Measurements from ENCODE around the gene ADAD2. TPM values are rescaled to one million over a fixed set of nuclear protein-coding genes. Genes with fewer than 3 reads are reported as not detected.

Gene ADAD2
- total RNA-seq, 6 experiments from 2014 or later, result 0.87 to 1.0 TPM; not detected in 4

DNA sequence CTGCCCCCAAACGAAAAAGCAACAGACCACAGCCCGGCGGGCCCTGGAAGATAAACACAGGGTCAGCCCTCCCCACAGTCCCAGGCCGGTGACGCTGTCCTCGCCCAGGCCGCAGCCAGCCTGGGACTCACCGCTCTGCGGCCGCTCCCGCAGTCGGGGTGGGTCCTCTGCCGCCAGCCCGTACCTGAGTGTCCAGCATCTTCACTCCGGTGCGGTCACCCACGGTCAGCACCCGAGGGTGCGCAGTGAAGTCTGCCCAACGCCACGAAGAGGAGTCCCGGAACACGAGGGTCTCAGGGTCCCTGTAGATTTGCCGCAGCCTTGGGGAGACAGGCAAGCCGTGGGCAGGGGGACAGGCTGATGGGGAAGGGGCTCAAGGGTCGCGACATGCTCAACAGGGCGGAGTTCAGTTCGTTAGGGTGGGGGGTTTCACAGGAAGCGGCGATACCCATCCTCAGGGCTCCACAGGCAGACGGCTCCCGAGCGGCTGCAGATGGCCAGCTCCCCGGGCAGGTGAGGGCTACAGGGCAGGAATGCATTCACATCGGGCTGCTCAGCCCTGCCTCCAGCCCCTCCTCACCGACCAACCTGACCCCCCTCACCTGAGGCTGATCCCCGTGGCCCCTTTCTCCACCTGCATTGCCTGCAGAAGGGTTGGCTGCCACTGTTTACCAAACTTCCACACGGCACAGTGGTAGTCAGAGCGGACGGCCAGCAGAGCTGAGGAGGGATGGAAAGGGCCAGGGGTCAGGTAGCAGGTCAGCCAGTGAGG lies 9.6 kb upstream of the ADAD2 start:
- H3K4me1 ChIP-seq, result peaks cover 0 to 21% (median 12%) of the 10 kb centered on the region in 4 donors
- ATAC-seq, result no peak
- H3K36me3 ChIP-seq, result peaks cover 0 to 35% (median 5%) of the 10 kb centered on the region in 4 donors
- H3K27ac ChIP-seq, result no peak overlapping the region
- H3K9me3 ChIP-seq, result no peaks in the 10 kb centered on the region
- no peaks in the 10 kb centered on the region for H3K27me3 ChIP-seq
- 83% methylated on average over 2 of the region's 41 CpGs for WGBS (ENCODE audit: insufficient coverage, low coverage, low lambda C conversion rate, missing lambda C conversion rate)
- H3K4me3 ChIP-seq, result no peak overlapping the region
- TF ChIP-seq, protein P1, sequence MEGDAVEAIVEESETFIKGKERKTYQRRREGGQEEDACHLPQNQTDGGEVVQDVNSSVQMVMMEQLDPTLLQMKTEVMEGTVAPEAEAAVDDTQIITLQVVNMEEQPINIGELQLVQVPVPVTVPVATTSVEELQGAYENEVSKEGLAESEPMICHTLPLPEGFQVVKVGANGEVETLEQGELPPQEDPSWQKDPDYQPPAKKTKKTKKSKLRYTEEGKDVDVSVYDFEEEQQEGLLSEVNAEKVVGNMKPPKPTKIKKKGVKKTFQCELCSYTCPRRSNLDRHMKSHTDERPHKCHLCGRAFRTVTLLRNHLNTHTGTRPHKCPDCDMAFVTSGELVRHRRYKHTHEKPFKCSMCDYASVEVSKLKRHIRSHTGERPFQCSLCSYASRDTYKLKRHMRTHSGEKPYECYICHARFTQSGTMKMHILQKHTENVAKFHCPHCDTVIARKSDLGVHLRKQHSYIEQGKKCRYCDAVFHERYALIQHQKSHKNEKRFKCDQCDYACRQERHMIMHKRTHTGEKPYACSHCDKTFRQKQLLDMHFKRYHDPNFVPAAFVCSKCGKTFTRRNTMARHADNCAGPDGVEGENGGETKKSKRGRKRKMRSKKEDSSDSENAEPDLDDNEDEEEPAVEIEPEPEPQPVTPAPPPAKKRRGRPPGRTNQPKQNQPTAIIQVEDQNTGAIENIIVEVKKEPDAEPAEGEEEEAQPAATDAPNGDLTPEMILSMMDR (IDR thresholded peaks at IDR 0.05), result no peak
- TF ChIP-seq POLR2A (IDR thresholded peaks at IDR 0.05), result no peak
- no peak for DNase-seq
- intact Hi-C loops (cut with DNase I), result loop anchor here (10.0 kb wide), 1 partner anchor 97 kb away; no protein-coding TSS in a partner anchor

DNA sequence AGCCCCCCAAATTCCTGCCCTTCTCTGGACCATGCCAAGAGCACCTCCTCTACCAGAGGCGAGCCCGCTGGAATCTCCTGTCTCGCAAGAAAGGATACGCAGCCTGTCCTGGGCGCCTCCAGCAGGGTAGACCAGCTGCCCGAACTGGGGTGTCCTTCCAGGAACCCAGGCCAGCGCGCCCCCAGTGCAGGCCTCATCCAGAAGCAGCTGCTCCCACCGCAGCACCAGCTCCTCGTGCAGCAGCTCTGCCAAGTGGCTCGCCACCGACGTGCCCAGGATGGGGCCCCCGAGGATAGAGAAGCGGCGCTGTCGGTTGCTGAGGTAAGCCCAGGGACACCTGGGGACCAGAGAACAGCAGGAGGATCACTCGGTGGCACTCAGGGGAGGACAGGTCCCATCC lies 8.9 kb upstream of the ADAD2 start:
- Histone ChIP-seq H3K27me3 (no peaks in the 10 kb centered on the region), H3K4me3 (no peak overlapping the region), H3K4me1 (peaks cover 0 to 13% (median 8%) of the 10 kb centered on the region in 4 donors), H3K36me3 (peaks cover 0 to 35% (median 5%) of the 10 kb centered on the region in 4 donors), H3K9me3 (no peaks in the 10 kb centered on the region), H3K27ac (no peak overlapping the region)
- DNase-seq (peak in 1 of 3 donors; percentile 31), ATAC-seq (no peak)
- TF ChIP-seq POLR2A (IDR thresholded peaks at IDR 0.05), result no peak
- TF ChIP-seq, protein P1 (IDR thresholded peaks at IDR 0.05), result no peak
- WGBS (ENCODE audit: insufficient coverage, low coverage, low lambda C conversion rate, missing lambda C conversion rate), result 100% methylated on average over 3 of the region's 18 CpGs
- intact Hi-C loops (cut with DNase I), result loop anchor here (10.0 kb wide), 1 partner anchor 97 kb away; no protein-coding TSS in a partner anchor

DNA sequence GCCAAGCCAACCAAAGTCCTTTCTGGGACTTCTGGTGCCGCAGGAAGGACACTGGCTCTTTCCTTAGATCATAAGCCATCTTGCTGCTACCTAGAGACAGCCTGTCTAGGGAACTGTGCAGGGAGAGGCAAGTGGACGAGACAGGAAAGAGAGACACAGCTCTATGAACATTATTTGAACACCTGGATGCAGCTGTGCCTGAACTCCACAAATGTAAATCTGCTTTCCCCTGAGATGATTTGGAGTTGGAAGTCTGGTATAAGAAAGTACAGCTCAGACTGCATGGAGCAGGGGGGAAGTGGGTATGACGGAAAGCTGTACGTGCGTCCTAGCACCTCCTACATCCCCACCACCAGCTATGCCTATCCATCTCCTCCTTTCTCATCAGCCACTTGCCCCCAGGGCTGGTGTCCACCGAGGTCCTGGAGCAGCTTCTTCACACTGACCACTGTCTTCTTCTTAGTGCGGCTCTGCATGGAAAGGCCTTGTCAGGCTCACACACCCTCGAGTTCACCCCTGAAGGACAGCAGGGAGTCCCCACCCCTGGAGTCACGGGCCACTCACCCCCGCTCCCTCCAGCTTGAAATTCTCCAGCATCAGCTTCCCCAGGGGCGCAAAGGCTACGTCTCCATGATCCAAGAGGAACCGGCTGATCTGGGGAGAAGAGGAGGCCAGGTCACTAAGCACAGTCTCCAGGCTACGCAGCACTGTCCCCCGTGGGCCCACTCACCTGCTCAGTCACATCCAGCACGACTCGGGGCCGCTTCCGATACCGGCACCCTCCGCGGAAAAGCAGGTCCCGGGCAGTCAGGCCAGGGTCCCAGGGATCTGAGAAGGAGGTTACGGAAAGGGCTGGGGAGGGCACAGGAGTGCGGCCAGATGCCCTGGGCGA lies 8.0 kb upstream of the ADAD2 start:
- H3K4me1 ChIP-seq, result peaks cover 0 to 8% (median 2%) of the 10 kb centered on the region in 4 donors
- no peaks in the 10 kb centered on the region for H3K9me3 ChIP-seq
- H3K36me3 ChIP-seq, result peaks cover 0 to 35% (median 5%) of the 10 kb centered on the region in 4 donors
- no peak overlapping the region for H3K27ac ChIP-seq
- TF ChIP-seq, protein P1 (IDR thresholded peaks at IDR 0.05), result no peak
- TF ChIP-seq POLR2A (IDR thresholded peaks at IDR 0.05), result no peak
- no peaks in the 10 kb centered on the region for H3K27me3 ChIP-seq
- intact Hi-C loops (cut with DNase I), result loop anchor here (10.0 kb wide), 1 partner anchor 98 kb away; no protein-coding TSS in a partner anchor
- DNase-seq (no peak), ATAC-seq (no peak)
- H3K4me3 ChIP-seq, result no peak overlapping the region
- 91% methylated on average over 7 of the region's 26 CpGs for WGBS (ENCODE audit: insufficient coverage, low coverage, low lambda C conversion rate, missing lambda C conversion rate)

DNA sequence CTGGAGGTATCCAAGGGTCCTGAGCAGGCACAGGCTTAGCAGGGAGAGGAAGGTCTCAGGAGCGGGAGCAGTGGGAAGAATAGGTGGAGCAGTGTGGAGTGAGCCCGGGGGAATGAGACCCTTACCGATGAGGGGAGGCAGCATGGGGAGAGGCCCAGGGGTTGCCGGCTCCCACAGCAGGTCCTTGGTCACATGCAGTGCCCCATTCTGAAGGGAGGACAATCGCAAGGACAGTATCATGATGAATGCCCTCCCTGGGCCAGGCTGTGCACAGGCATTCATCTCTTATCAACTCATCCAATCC lies 7.4 kb upstream of the ADAD2 start:
- TF ChIP-seq POLR2A (IDR thresholded peaks at IDR 0.05), result no peak
- TF ChIP-seq, protein P1 (IDR thresholded peaks at IDR 0.05), result no peak
- Histone ChIP-seq H3K9me3 (no peaks in the 10 kb centered on the region), H3K36me3 (peaks cover 0 to 35% (median 5%) of the 10 kb centered on the region in 4 donors), H3K27ac (no peak overlapping the region), H3K4me3 (no peak overlapping the region), H3K4me1 (peaks cover 0 to 8% (median 2%) of the 10 kb centered on the region in 4 donors), H3K27me3 (no peaks in the 10 kb centered on the region)
- intact Hi-C loops (cut with DNase I), result loop anchor here (10.0 kb wide), 1 partner anchor 99 kb away; no protein-coding TSS in a partner anchor
- DNase-seq (peak in 1 of 3 donors; percentile 21), ATAC-seq (no peak)
- WGBS (ENCODE audit: insufficient coverage, low coverage, low lambda C conversion rate, missing lambda C conversion rate), result 100% methylated on average over 4 of the region's 5 CpGs
